ENCODE measurements around the gene NAALADL2. TPM values are rescaled to one million over a fixed set of nuclear protein-coding genes. Genes with fewer than 3 reads are reported as not detected.

NAALADL2 gene
- polyA plus RNA-seq, 4 donors: 17.1 to 20.7 (median 18.0) TPM

- peak in 1 of 4 donors; percentile 8 for DNase-seq (ENCODE audit: low read depth in 4 of 4, low spot score in 2 of 4)
Measured at GRCh38 chr3:175702956-175703355, 843.8 kb downstream of the NAALADL2 start.

- DNase-seq (ENCODE audit: low read depth in 4 of 4, low spot score in 2 of 4): no peak
Measured at GRCh38 chr3:175704366-175705055, 845.4 kb downstream of the NAALADL2 start.

- no peak for DNase-seq (ENCODE audit: low read depth in 4 of 4, low spot score in 2 of 4)
Measured at GRCh38 chr3:175713268-175713667, 854.1 kb downstream of the NAALADL2 start.

GRCh38 chr3:175716446-175716845 is 857.3 kb downstream of the NAALADL2 start:
- DNase-seq (ENCODE audit: low read depth in 4 of 4, low spot score in 2 of 4): no peak

- DNase-seq (ENCODE audit: low read depth in 4 of 4, low spot score in 2 of 4): no peak
Measured at GRCh38 chr3:175726228-175726627, 867.1 kb downstream of the NAALADL2 start.

GRCh38 chr3:175728566-175728965 is 869.4 kb downstream of the NAALADL2 start:
- DNase-seq (ENCODE audit: low read depth in 4 of 4, low spot score in 2 of 4): no peak

- no peak for DNase-seq (ENCODE audit: low read depth in 4 of 4, low spot score in 2 of 4)
Measured at GRCh38 chr3:175729466-175729865, 870.3 kb downstream of the NAALADL2 start.

- no peak for DNase-seq (ENCODE audit: low read depth in 4 of 4, low spot score in 2 of 4)
Measured at GRCh38 chr3:175731543-175731942, 872.4 kb downstream of the NAALADL2 start.

- DNase-seq (ENCODE audit: low read depth in 4 of 4, low spot score in 2 of 4): no peak
Measured at GRCh38 chr3:175732017-175732416, 872.9 kb downstream of the NAALADL2 start.

GRCh38 chr3:175735866-175736265 is 876.7 kb downstream of the NAALADL2 start:
- no peak for DNase-seq (ENCODE audit: low read depth in 4 of 4, low spot score in 2 of 4)

GRCh38 chr3:175737646-175738572 is 878.8 kb downstream of the NAALADL2 start:
- no peak for DNase-seq (ENCODE audit: low read depth in 4 of 4, low spot score in 2 of 4)

- no peak for DNase-seq (ENCODE audit: low read depth in 4 of 4, low spot score in 2 of 4)
Measured at GRCh38 chr3:175741951-175742350, 882.8 kb downstream of the NAALADL2 start.

- no peak for DNase-seq (ENCODE audit: low read depth in 4 of 4, low spot score in 2 of 4)
Measured at GRCh38 chr3:175743733-175744400, 884.7 kb downstream of the NAALADL2 start.

- no peak for DNase-seq (ENCODE audit: low read depth in 4 of 4, low spot score in 2 of 4)
Measured at GRCh38 chr3:175746308-175746707, 887.2 kb downstream of the NAALADL2 start.

- DNase-seq (ENCODE audit: low read depth in 4 of 4, low spot score in 2 of 4): no peak
Measured at GRCh38 chr3:175748087-175748730, 889.1 kb downstream of the NAALADL2 start.

- no peak for DNase-seq (ENCODE audit: low read depth in 4 of 4, low spot score in 2 of 4)
Measured at GRCh38 chr3:175749981-175750380, 890.8 kb downstream of the NAALADL2 start.

- DNase-seq (ENCODE audit: low read depth in 4 of 4, low spot score in 2 of 4): no peak
Measured at GRCh38 chr3:175751089-175751488, 892.0 kb downstream of the NAALADL2 start.

GRCh38 chr3:175763948-175764347 is 904.8 kb downstream of the NAALADL2 start:
- no peak for DNase-seq (ENCODE audit: low read depth in 4 of 4, low spot score in 2 of 4)

- DNase-seq (ENCODE audit: low read depth in 4 of 4, low spot score in 2 of 4): no peak
Measured at GRCh38 chr3:175764722-175765121, 905.6 kb downstream of the NAALADL2 start.

GRCh38 chr3:175770426-175770825 is 911.3 kb downstream of the NAALADL2 start:
- no peak for DNase-seq (ENCODE audit: low read depth in 4 of 4, low spot score in 2 of 4)

GRCh38 chr3:175777495-175777894 is 918.4 kb downstream of the NAALADL2 start:
- DNase-seq (ENCODE audit: low read depth in 4 of 4, low spot score in 2 of 4): no peak
